ENCODE data around the gene HTR3E. TPM values are rescaled to one million over a fixed set of nuclear protein-coding genes. Genes with fewer than 3 reads are reported as not detected.
A peak's percentile ranks its signal among the peaks of the same experiment; 100 is the strongest.

The HTR3E gene
- total RNA-seq, 2 experiments from 2014 or later: not detected

DNA sequence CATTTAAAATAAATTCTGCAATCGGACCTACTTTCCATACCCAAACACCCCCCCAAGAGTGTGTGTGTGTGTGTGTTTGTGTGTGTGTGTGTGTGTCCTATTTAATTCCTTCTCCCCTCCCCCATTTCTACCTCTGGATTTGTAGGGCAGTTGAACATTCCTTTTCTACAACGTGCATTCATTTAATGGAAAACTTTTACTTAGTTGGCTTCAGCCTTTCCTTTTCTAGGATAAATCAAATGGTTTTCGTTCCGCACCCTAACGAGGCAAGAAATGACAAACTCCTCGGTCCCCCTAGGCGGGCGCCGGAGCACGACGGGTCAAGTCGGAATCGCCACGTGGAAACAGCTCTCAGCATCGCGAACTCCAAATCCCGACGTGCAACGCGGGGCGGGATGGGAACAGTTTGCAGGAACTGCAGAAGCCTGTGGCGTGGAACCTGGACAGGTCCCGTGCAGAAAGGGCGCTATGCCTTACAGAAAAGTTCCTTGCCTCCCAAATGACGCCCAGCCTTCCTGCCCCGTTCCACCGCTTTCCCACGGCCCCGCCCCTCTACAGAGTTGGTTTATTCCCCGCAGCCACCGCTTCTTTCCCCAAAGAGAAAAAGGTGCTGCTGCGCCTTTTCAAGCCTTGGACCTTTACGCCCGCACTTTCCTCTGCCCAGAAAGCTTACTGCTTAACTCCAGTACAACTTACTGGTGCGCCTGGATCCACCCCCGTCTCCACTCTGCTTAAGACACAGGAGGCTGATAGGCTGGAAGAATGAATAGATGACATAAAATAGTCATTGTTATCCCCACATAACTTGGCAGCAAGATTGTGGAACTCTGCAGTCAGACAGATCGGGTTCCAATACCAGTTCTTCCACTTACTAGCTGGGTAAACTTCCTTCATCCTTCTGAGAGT lies 37.2 kb downstream of the HTR3E start:
- Histone ChIP-seq H3K36me3 (ENCODE audit: insufficient read depth, low read length) (peaks cover 17% of the 10 kb centered on the region), H3K9me3 (ENCODE audit: low read length) (no peaks in the 10 kb centered on the region), H4K20me1 (ENCODE audit: insufficient read depth, low read length) (no peaks in the 10 kb centered on the region), H3K4me1 (ENCODE audit: insufficient read depth, low read length, poor library complexity, severe bottlenecking) (peaks cover 20% of the 10 kb centered on the region), H3K79me2 (ENCODE audit: insufficient read depth, low read depth, low read length) (peaks cover 43% of the 10 kb centered on the region), H3K4me3 (ENCODE audit: low read depth, low read length, poor library complexity, severe bottlenecking) (peak overlapping the region; percentile 97), H3K4me2 (ENCODE audit: low read length) (peak overlapping the region; percentile 97), H2AFZ (ENCODE audit: low read length) (peak overlapping the region; percentile 87), H3K27ac (ENCODE audit: low read depth, low read length, poor library complexity, severe bottlenecking) (peak overlapping the region; percentile 67), H3K9me2 (ENCODE audit: insufficient read depth, low read length) (no peaks in the 10 kb centered on the region)
- BruUV-seq (replicated peaks): no TSS peak
- ChIA-PET POLR2A (interaction anchor here (0.6 to 2.4 kb wide), 12 partner anchors 11 to 250 kb away, joined by 3 to 8 read pairs (median 3); partner anchors contain the start of genes DVL3 and PARL), CTCF (ENCODE audit: unreplicated experiment) (interaction anchor here (0.6 kb wide), 1 partner anchor 249 kb away, joined by 4 read pairs; the partner anchor contains the start of gene PARL)
- TF ChIP-seq EZH2phosphoT487 (IDR thresholded peaks at IDR 0.05; ENCODE audit: borderline replicate concordance, low read depth, low read length): no peak
- TF ChIP-seq, protein P1, sequence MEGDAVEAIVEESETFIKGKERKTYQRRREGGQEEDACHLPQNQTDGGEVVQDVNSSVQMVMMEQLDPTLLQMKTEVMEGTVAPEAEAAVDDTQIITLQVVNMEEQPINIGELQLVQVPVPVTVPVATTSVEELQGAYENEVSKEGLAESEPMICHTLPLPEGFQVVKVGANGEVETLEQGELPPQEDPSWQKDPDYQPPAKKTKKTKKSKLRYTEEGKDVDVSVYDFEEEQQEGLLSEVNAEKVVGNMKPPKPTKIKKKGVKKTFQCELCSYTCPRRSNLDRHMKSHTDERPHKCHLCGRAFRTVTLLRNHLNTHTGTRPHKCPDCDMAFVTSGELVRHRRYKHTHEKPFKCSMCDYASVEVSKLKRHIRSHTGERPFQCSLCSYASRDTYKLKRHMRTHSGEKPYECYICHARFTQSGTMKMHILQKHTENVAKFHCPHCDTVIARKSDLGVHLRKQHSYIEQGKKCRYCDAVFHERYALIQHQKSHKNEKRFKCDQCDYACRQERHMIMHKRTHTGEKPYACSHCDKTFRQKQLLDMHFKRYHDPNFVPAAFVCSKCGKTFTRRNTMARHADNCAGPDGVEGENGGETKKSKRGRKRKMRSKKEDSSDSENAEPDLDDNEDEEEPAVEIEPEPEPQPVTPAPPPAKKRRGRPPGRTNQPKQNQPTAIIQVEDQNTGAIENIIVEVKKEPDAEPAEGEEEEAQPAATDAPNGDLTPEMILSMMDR (conservative IDR thresholded peaks at IDR 0.05; ENCODE audit: low read length): no peak
- peak; percentile 72 for DNase-seq (ENCODE audit: low spot score)
- intact Hi-C loops (cut with micrococcal nuclease; ENCODE audit: unreplicated experiment): loop anchor here (2.0 kb wide), 2 partner anchors 53 to 115 kb away; partner anchors contain the start of genes ABCF3, ALG3 and EEF1AKMT4

DNA sequence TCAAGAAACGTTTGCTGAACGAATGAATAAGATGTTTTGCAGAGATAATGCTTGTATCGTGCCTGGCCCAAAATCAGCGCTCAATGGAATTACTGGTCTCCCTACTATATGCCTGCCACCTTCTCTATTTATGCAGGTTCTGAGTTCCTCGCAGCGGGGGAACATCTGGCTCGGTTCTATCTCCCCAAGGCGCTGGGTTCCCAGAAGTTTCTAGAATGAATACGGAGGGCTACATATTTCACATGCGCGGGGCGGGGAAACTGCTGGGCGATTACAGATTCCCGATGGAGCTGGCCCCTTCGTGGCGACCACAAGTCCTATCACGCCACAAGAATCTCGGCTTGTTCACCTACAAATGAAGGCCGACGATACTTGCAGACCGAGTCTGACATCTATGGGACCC lies 37.9 kb downstream of the HTR3E start:
- POLR2A ChIA-PET: interaction anchor here (0.6 to 2.4 kb wide), 9 partner anchors 11 to 250 kb away, joined by 3 to 8 read pairs (median 4); partner anchors contain the start of genes DVL3 and PARL
- BruUV-seq (replicated peaks): TSS peak; percentile 83

More for the DNA sequence above, 37.9 kb downstream of the HTR3E start:
- peaks cover 23% of the 10 kb centered on the region for H3K36me3 ChIP-seq (ENCODE audit: insufficient read depth, low read length)
- H3K79me2 ChIP-seq (ENCODE audit: insufficient read depth, low read depth, low read length): peaks cover 43% of the 10 kb centered on the region
- intact Hi-C loops (cut with micrococcal nuclease; ENCODE audit: unreplicated experiment): loop anchor here (1.0 to 5.0 kb wide), 7 partner anchors 23 to 237 kb away; partner anchors contain the start of genes ABCF3, ALG3, AP2M1 and CLCN2
- peaks cover 20% of the 10 kb centered on the region for H3K4me1 ChIP-seq (ENCODE audit: insufficient read depth, low read length, poor library complexity, severe bottlenecking)
- H3K27ac ChIP-seq (ENCODE audit: low read depth, low read length, poor library complexity, severe bottlenecking): peak overlapping the region; percentile 67
- peak overlapping the region; percentile 87 for H2AFZ ChIP-seq (ENCODE audit: low read length)
- H3K4me3 ChIP-seq (ENCODE audit: low read depth, low read length, poor library complexity, severe bottlenecking): peak overlapping the region; percentile 97
- no peaks in the 10 kb centered on the region for H4K20me1 ChIP-seq (ENCODE audit: insufficient read depth, low read length)
- no peak for TF ChIP-seq EZH2phosphoT487 (IDR thresholded peaks at IDR 0.05; ENCODE audit: borderline replicate concordance, low read depth, low read length)
- TF ChIP-seq, protein P1 (conservative IDR thresholded peaks at IDR 0.05; ENCODE audit: low read length): no peak
- no peak for DNase-seq (ENCODE audit: low spot score)
- no peaks in the 10 kb centered on the region for H3K9me3 ChIP-seq (ENCODE audit: low read length)
- CTCF ChIA-PET (ENCODE audit: unreplicated experiment): interaction anchor here (0.7 kb wide), 1 partner anchor 553 kb away, joined by 3 read pairs; no protein-coding TSS in a partner anchor
- H3K9me2 ChIP-seq (ENCODE audit: insufficient read depth, low read length): no peaks in the 10 kb centered on the region
- peak overlapping the region; percentile 97 for H3K4me2 ChIP-seq (ENCODE audit: low read length)

All from OCI-LY7 (cell line).